CD4-positive, alpha-beta memory T cell (primary cell): ENCODE results near the gene PRMT5. TPM values are rescaled to one million over a fixed set of nuclear protein-coding genes. Genes with fewer than 3 reads are reported as not detected.

Source experiments
- CTCF ChIA-PET: fragments of 350-600 bp; sonication (Branson Sonifier 250); formaldehyde crosslinking; loops from one replicate; lab custom pipeline; 2021; ENCODE audit warnings: inconsistent platforms; ENCODE audit not compliant: partially characterized antibody; lab: Charles Lee
- POLR2A ChIA-PET: fragments of 350-600 bp; sonication (Branson Sonifier 250); formaldehyde crosslinking; loops from one replicate; lab custom pipeline; 2021; ENCODE audit not compliant: partially characterized antibody; lab: Charles Lee
- DNase-seq, 5 donors: peaks; one replicate each; pipeline versions ENCODE4 v3.0.0 to v3.0.0-alpha.2; 2020 to 2022; ENCODE audit warnings: mixed read lengths in 1 of 5
- H3K27ac ChIP-seq: one replicate; pipeline ENCODE4 v1.7.0; 2013; ENCODE audit warnings: low read depth, low read length
- H3K27me3 ChIP-seq: 2 replicates; pipeline ENCODE4 v1.7.0; 2013; ENCODE audit warnings: mild to moderate bottlenecking, low read length, moderate library complexity; ENCODE audit not compliant: insufficient read depth
- H3K36me3 ChIP-seq: 2 replicates; pipeline ENCODE4 v1.7.0; 2013; ENCODE audit warnings: mild to moderate bottlenecking, low read length, moderate library complexity; ENCODE audit not compliant: insufficient read depth
- H3K4me1 ChIP-seq: 2 replicates; pipeline ENCODE4 v1.7.0; 2013; ENCODE audit warnings: mild to moderate bottlenecking, low read length, moderate library complexity; ENCODE audit not compliant: insufficient read depth
- H3K4me3 ChIP-seq, 2 donors: one replicate each; pipeline ENCODE4 v1.7.0; 2013; ENCODE audit warnings: low read length in 2 of 2, mild to moderate bottlenecking in 1 of 2
- H3K9me3 ChIP-seq, 2 donors: one replicate each; pipeline ENCODE4 v1.7.0; 2013; ENCODE audit warnings: low read length in 2 of 2, control low read depth in 1 of 2; ENCODE audit not compliant: control insufficient read depth in 1 of 2
- H3K27ac Mint-ChIP-seq, 7 donors: one replicate each; pipeline ENCODE4 v1.8.0; 2020 to 2021; ENCODE audit warnings: mixed read lengths in 7 of 7, mild to moderate bottlenecking in 6 of 7, inconsistent platforms in 3 of 7, moderate library complexity in 3 of 7
- H3K27me3 Mint-ChIP-seq, 2 donors: one replicate each; pipeline ENCODE4 v1.8.0; 2020 to 2021; ENCODE audit warnings: mixed read lengths in 2 of 2
- H3K36me3 Mint-ChIP-seq, 2 donors: one replicate each; pipeline ENCODE4 v1.8.0; 2020 to 2021; ENCODE audit warnings: mixed read lengths in 2 of 2, inconsistent platforms in 1 of 2, mild to moderate bottlenecking in 1 of 2
- H3K4me1 Mint-ChIP-seq, 4 donors: one replicate each; pipeline ENCODE4 v1.8.0; 2020 to 2021; ENCODE audit warnings: mixed read lengths in 4 of 4, mild to moderate bottlenecking in 1 of 4
- H3K4me3 Mint-ChIP-seq, 8 donors: one replicate each; pipeline ENCODE4 v1.8.0; 2020 to 2021; ENCODE audit warnings: mixed read lengths in 8 of 8, mild to moderate bottlenecking in 7 of 8, moderate library complexity in 6 of 8, inconsistent platforms in 3 of 8
- H3K9me3 Mint-ChIP-seq, 8 donors: one replicate each; pipeline ENCODE4 v1.8.0; 2020 to 2021; ENCODE audit warnings: mixed read lengths in 8 of 8, mild to moderate bottlenecking in 5 of 8, inconsistent platforms in 3 of 8, moderate library complexity in 1 of 8
- intact Hi-C: fragments of 100-400 bp; cut with micrococcal nuclease; formaldehyde crosslinking; loops from one replicate; pipeline ENCODE4 v1.15.1; 2023
- polyA plus RNA-seq, 2 donors: library from polyadenylated mRNA; unstranded; fragments of 300-500 nt; fragmentation: Illumina TruSeq; gene quantifications; one replicate each; pipeline ENCODE4 v1.2.3, GENCODE V29; 2021
- total RNA-seq, 2 experiments: library from RNA; stranded (reverse); gene quantifications; one replicate each; pipeline ENCODE4 v1.2.3, GENCODE V29; 2021

Gene PRMT5
- total and polyA plus RNA-seq, 4 experiments from 2014 or later: 25.8 to 65.1 (median 40.6) TPM

DNA sequence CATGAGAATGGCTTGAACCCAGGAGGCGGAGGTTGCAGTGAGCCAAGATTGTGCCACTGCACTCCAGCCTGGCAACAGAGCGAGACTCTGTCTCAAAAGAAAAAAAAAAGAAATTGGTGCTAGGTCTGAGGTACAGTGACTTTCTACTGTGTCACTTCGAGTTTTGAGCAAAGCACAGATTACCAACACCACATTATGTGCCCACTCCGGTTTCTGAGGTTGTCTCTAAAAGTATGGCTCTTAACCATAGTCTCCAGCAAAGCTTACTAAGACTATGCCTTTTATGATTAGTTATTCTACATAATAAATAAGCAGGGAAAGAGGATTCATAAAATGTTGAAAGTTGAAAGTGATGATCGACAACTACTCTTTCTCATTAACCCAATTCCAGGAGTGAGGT is 18.3 kb downstream of the PRMT5 start:
- Histone ChIP-seq H3K27ac (no peak overlapping the region), H3K9me3 (no peaks in the 10 kb centered on the region), H3K4me3 (no peak overlapping the region), H3K36me3 (peaks cover 35% of the 10 kb centered on the region), H3K27me3 (no peaks in the 10 kb centered on the region), H3K4me1 (peaks cover 19% of the 10 kb centered on the region)
- DNase-seq: no peak
- Mint-ChIP-seq H3K27ac (no peak overlapping the region), H3K4me1 (peaks cover 11 to 35% (median 27%) of the 10 kb centered on the region in 4 donors), H3K9me3 (no peaks in the 10 kb centered on the region), H3K36me3 (peaks cover 18 to 46% of the 10 kb centered on the region in 2 donors), H3K27me3 (no peaks in the 10 kb centered on the region), H3K4me3 (no peak overlapping the region)
- ChIA-PET CTCF (interaction anchor here (2.0 kb wide), 1 partner anchor 10 kb away, joined by 15 read pairs; no protein-coding TSS in a partner anchor), POLR2A (interaction anchor here (1.2 kb wide), 1 partner anchor 8 kb away, joined by 4 read pairs; the partner anchor contains the start of gene RBM23)
- intact Hi-C loops: no loop called here

DNA sequence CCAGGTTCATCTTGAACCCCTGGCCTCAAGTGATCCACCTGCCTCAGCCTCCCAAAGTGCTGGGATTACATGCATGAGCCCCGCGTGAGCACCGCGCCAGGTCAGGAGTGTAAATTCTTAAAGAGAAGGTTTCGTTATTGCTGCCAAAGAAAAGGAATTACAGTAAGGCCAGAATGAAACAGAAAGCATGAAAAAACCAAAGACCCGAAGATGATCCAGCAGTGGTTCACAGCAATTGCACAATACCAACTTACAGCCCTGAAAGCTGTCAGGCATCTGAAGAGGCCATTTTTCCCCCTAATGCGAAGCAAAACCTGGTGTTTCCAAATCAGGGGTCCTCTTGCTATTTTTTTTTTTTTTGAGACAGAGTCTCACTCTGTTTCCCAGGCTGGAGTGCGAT is 20.6 kb downstream of the PRMT5 start:
- intact Hi-C loops: no loop called here
- H3K9me3 Mint-ChIP-seq: no peaks in the 10 kb centered on the region
- H3K9me3 ChIP-seq: no peaks in the 10 kb centered on the region
- no peak overlapping the region for H3K4me3 ChIP-seq
- H3K27me3 ChIP-seq: no peaks in the 10 kb centered on the region
- CTCF ChIA-PET: no interaction called here
- no peak overlapping the region for H3K4me3 Mint-ChIP-seq
- H3K27me3 Mint-ChIP-seq: no peaks in the 10 kb centered on the region
- peaks cover 41 to 61% of the 10 kb centered on the region in 2 donors for H3K36me3 Mint-ChIP-seq
- no peak for DNase-seq
- POLR2A ChIA-PET: interaction anchor here (1.0 to 1.5 kb wide), 2 partner anchors 11 to 35 kb away, joined by 3 to 4 read pairs; no protein-coding TSS in a partner anchor
- peaks cover 10% of the 10 kb centered on the region for H3K4me1 ChIP-seq
- no peak overlapping the region for H3K27ac ChIP-seq
- H3K27ac Mint-ChIP-seq: peak overlapping the region in 2 of 7 donors; percentile 42 to 75
- H3K4me1 Mint-ChIP-seq: peaks cover 10 to 21% (median 17%) of the 10 kb centered on the region in 4 donors
- peaks cover 58% of the 10 kb centered on the region for H3K36me3 ChIP-seq

DNA sequence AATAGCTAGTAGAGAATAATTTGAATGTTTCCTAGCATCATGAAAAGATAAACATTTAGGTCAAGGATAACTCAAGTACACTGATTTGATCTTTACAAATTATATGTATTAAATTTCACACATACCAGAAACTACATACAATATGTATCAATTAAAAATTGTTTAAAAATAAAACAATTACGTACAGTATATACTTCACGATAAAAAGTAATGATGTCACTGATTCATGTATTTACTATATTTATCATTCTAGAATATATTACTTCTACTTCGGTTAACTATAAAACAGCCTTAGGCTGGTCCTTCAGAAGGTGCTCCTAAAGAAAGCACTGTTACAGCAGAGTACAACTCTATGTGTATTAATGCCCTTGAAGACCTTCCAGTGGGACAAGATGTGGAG is 21.7 kb downstream of the PRMT5 start:
- POLR2A ChIA-PET: interaction anchor here (1.0 to 1.5 kb wide), 4 partner anchors 9 to 34 kb away, joined by 3 to 4 read pairs (median 3); no protein-coding TSS in a partner anchor

DNA sequence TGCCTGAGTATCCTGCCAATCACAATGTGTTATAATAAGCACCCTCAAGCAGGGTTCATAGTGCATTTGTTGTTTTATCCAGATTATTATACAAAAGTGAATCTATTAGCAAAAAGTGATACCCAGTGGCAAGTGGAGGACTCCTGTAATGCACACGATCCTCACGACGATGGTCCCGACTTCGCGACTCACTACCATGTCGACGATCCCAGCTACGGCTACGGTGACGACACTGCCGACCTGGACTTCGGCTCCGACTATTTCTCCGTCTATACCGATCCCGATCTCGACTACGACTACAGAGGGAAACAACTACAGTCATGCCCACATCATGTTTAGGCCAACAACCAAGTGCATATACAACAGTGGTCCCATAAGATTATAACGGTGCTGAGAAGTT is 23.1 kb downstream of the PRMT5 start:
- POLR2A ChIA-PET: no interaction called here
- H3K9me3 ChIP-seq: no peaks in the 10 kb centered on the region
- Mint-ChIP-seq H3K27me3 (no peaks in the 10 kb centered on the region), H3K4me3 (no peak overlapping the region), H3K36me3 (peaks cover 56 to 67% of the 10 kb centered on the region in 2 donors), H3K27ac (no peak overlapping the region), H3K4me1 (peaks cover 3 to 8% (median 6%) of the 10 kb centered on the region in 4 donors), H3K9me3 (no peaks in the 10 kb centered on the region)
- no peak overlapping the region for H3K4me3 ChIP-seq
- intact Hi-C loops: no loop called here
- no peaks in the 10 kb centered on the region for H3K4me1 ChIP-seq
- no peaks in the 10 kb centered on the region for H3K27me3 ChIP-seq
- CTCF ChIA-PET: interaction anchor here (1.2 to 1.3 kb wide), 2 partner anchors 13 to 83 kb away, joined by 3 to 4 read pairs; partner anchors contain the start of gene RBM23
- no peak overlapping the region for H3K27ac ChIP-seq
- peaks cover 74% of the 10 kb centered on the region for H3K36me3 ChIP-seq
- DNase-seq: no peak

More for the DNA sequence above, 21.7 kb downstream of the PRMT5 start:
- Mint-ChIP-seq H3K27me3 (no peaks in the 10 kb centered on the region), H3K27ac (no peak overlapping the region), H3K4me1 (peaks cover 10 to 17% (median 16%) of the 10 kb centered on the region in 4 donors), H3K36me3 (peaks cover 44 to 66% of the 10 kb centered on the region in 2 donors), H3K9me3 (no peaks in the 10 kb centered on the region), H3K4me3 (no peak overlapping the region)
- Histone ChIP-seq H3K4me1 (peaks cover 7% of the 10 kb centered on the region), H3K9me3 (no peaks in the 10 kb centered on the region), H3K27me3 (no peaks in the 10 kb centered on the region), H3K27ac (no peak overlapping the region), H3K4me3 (no peak overlapping the region), H3K36me3 (peaks cover 67% of the 10 kb centered on the region)
- intact Hi-C loops: no loop called here
- no peak for DNase-seq
- CTCF ChIA-PET: interaction anchor here (1.0 to 1.2 kb wide), 2 partner anchors 9 to 34 kb away, joined by 3 to 4 read pairs; no protein-coding TSS in a partner anchor

DNA sequence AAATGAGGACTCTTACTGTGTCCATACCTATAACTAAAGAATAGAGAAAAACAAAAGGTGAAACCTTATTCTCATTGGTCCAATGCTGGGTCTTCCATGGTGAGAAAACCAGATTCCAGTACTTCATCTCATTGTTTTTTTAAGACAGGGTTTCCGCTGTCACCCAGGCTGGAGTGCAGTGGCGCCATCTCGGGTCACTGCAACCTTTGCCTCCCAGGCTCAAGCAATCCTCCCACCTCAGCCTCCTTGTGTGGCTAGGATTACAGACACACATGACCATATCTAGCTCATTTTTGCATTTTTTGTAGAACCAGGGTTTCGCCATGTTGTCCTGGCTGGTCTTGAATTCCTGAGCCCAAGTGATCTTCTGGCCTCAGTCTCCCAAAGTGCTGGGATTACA is 23.5 kb downstream of the PRMT5 start:
- Mint-ChIP-seq H3K27ac (peak overlapping the region in 2 of 7 donors; percentile 36 to 50), H3K4me3 (no peak overlapping the region), H3K36me3 (peaks cover 60 to 67% of the 10 kb centered on the region in 2 donors), H3K27me3 (no peaks in the 10 kb centered on the region), H3K4me1 (peaks cover 0 to 10% (median 9%) of the 10 kb centered on the region in 4 donors), H3K9me3 (no peaks in the 10 kb centered on the region)
- Histone ChIP-seq H3K9me3 (no peaks in the 10 kb centered on the region), H3K4me3 (no peak overlapping the region), H3K27ac (no peak overlapping the region), H3K4me1 (no peaks in the 10 kb centered on the region), H3K27me3 (no peaks in the 10 kb centered on the region), H3K36me3 (peaks cover 73% of the 10 kb centered on the region)
- no peak for DNase-seq
- intact Hi-C loops: no loop called here
- POLR2A ChIA-PET: interaction anchor here (1.2 kb wide), 1 partner anchor 14 kb away, joined by 4 read pairs; the partner anchor contains the start of gene RBM23
- CTCF ChIA-PET: interaction anchor here (1.2 to 1.3 kb wide), 2 partner anchors 13 to 82 kb away, joined by 3 to 4 read pairs; partner anchors contain the start of gene RBM23

DNA sequence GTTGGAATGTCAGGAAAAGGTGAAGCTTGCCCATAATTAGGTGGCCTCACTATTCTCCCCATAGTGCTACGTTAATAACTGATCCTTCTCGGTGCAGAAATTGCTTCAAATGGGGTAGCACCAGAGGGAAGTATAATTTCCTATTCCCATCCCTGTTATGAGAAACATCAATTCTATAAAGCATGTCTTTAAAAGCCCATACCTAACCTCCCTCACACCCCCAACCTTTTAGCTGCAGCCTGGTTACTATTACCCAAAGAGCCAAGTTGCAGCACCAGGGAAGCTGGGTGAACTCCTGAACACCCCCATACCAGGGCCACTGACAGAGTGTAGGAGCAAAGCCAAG is 25.5 kb downstream of the PRMT5 start:
- peaks cover 4% of the 10 kb centered on the region for H3K4me1 ChIP-seq
- Mint-ChIP-seq H3K36me3 (peaks cover 53 to 60% of the 10 kb centered on the region in 2 donors), H3K4me3 (no peak overlapping the region), H3K4me1 (peaks cover 4 to 15% (median 6%) of the 10 kb centered on the region in 4 donors), H3K9me3 (no peaks in the 10 kb centered on the region), H3K27me3 (no peaks in the 10 kb centered on the region), H3K27ac (peak overlapping the region in 2 of 7 donors; percentile 20 to 60)
- ChIA-PET CTCF (interaction anchor here (0.9 to 9.0 kb wide), 7 partner anchors 13 to 347 kb away, joined by 3 to 123 read pairs (median 58); partner anchors contain the start of gene LRP10), POLR2A (interaction anchor here (1.2 to 1.3 kb wide), 2 partner anchors 17 to 31 kb away, joined by 4 to 8 read pairs; no protein-coding TSS in a partner anchor)
- H3K27me3 ChIP-seq: no peaks in the 10 kb centered on the region
- peaks cover 64% of the 10 kb centered on the region for H3K36me3 ChIP-seq
- H3K27ac ChIP-seq: no peak overlapping the region
- intact Hi-C loops: no loop called here
- DNase-seq: no peak
- H3K9me3 ChIP-seq: no peaks in the 10 kb centered on the region
- no peak overlapping the region for H3K4me3 ChIP-seq

DNA sequence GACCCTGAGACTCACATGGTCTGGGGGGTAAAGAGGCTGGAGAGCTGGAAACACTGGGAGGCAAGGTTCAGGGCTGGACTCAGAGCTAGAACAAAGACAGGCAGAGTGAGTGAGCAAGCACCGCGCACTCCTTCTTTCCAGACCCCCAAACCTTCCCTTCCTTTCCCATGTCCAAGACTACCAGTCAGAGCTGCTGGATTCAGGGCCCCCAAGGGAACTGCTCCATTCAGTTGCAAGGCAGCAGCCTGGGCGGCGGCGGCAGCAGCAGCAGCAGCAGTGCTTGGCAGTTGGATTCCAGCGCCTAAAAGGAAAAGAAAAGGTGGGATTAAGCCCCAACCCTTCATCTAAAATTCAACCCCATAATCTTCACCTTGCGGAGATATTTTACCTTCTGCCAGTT is 27.4 kb downstream of the PRMT5 start:
- H3K9me3 ChIP-seq: no peaks in the 10 kb centered on the region
- no peaks in the 10 kb centered on the region for H3K27me3 Mint-ChIP-seq
- ChIA-PET CTCF (interaction anchor here (0.9 to 9.0 kb wide), 15 partner anchors 9 to 345 kb away, joined by 4 to 123 read pairs (median 13); partner anchors contain the start of genes HAUS4, LRP10, PRMT5 and RBM23), POLR2A (interaction anchor here (1.1 to 3.3 kb wide), 4 partner anchors 18 to 135 kb away, joined by 4 to 34 read pairs (median 6); partner anchors contain the start of genes LRP10 and OXA1L)
- H3K36me3 ChIP-seq: peaks cover 57% of the 10 kb centered on the region
- no peaks in the 10 kb centered on the region for H3K27me3 ChIP-seq
- no peak for DNase-seq
- peaks cover 50 to 57% of the 10 kb centered on the region in 2 donors for H3K36me3 Mint-ChIP-seq
- H3K27ac Mint-ChIP-seq: peak overlapping the region in 4 of 7 donors; percentile 46 to 72 (median 58)
- peaks cover 4% of the 10 kb centered on the region for H3K4me1 ChIP-seq
- H3K27ac ChIP-seq: no peak overlapping the region
- no peaks in the 10 kb centered on the region for H3K9me3 Mint-ChIP-seq
- H3K4me1 Mint-ChIP-seq: peaks cover 5 to 15% (median 5%) of the 10 kb centered on the region in 4 donors
- H3K4me3 Mint-ChIP-seq: no peak overlapping the region
- H3K4me3 ChIP-seq: no peak overlapping the region
- intact Hi-C loops: no loop called here
